ENCODE data around the gene PTPRE. TPM values are rescaled to one million over a fixed set of nuclear protein-coding genes. Genes with fewer than 3 reads are reported as not detected.

The PTPRE gene
- total RNA-seq, 1 experiment from 2014 or later: 3.1 TPM

GRCh38 chr10:128058750-128059134 lies 151.8 kb downstream of the PTPRE start:
- Mint-ChIP-seq H3K36me3 (no peaks in the 10 kb centered on the region), H3K9me3 (no peaks in the 10 kb centered on the region), H3K4me1 (peaks cover 20% of the 10 kb centered on the region), H3K27me3 (ENCODE audit: low read depth) (no peaks in the 10 kb centered on the region), H3K27ac (no peak overlapping the region), H3K4me3 (no peak overlapping the region)
- DNase-seq (ENCODE audit: low spot score): no peak
- TF ChIP-seq, protein P1, sequence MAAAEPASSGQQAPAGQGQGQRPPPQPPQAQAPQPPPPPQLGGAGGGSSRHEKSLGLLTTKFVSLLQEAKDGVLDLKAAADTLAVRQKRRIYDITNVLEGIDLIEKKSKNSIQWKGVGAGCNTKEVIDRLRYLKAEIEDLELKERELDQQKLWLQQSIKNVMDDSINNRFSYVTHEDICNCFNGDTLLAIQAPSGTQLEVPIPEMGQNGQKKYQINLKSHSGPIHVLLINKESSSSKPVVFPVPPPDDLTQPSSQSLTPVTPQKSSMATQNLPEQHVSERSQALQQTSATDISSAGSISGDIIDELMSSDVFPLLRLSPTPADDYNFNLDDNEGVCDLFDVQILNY (CRISPR knock-in tag; IDR thresholded peaks at IDR 0.05): no peak
- TF ChIP-seq FOXP1 (CRISPR knock-in tag; IDR thresholded peaks at IDR 0.05; ENCODE audit: borderline replicate concordance) (no peak), ZNF232 (CRISPR knock-in tag; IDR thresholded peaks at IDR 0.05) (no peak), ATF2 (CRISPR knock-in tag; IDR thresholded peaks at IDR 0.05; ENCODE audit: borderline replicate concordance, low read depth) (no peak), NR3C1 (CRISPR knock-in tag; conservative IDR thresholded peaks at IDR 0.05; ENCODE audit: low read depth) (no peak), ZNF512 (CRISPR knock-in tag; IDR thresholded peaks at IDR 0.05; ENCODE audit: borderline replicate concordance) (no peak), TP53 (CRISPR knock-in tag; IDR thresholded peaks at IDR 0.05) (no peak), ETV6 (CRISPR knock-in tag; IDR thresholded peaks at IDR 0.05) (no peak), CBFB (CRISPR knock-in tag; IDR thresholded peaks at IDR 0.05; ENCODE audit: low read depth) (no peak), TEAD4 (CRISPR knock-in tag; IDR thresholded peaks at IDR 0.05) (no peak), AR (CRISPR knock-in tag; IDR thresholded peaks at IDR 0.05) (no peak), ZNF121 (CRISPR knock-in tag; IDR thresholded peaks at IDR 0.05) (no peak), ZNF317 (CRISPR knock-in tag; IDR thresholded peaks at IDR 0.05; ENCODE audit: borderline replicate concordance, low read depth) (no peak)
- TF ChIP-seq, protein P2, sequence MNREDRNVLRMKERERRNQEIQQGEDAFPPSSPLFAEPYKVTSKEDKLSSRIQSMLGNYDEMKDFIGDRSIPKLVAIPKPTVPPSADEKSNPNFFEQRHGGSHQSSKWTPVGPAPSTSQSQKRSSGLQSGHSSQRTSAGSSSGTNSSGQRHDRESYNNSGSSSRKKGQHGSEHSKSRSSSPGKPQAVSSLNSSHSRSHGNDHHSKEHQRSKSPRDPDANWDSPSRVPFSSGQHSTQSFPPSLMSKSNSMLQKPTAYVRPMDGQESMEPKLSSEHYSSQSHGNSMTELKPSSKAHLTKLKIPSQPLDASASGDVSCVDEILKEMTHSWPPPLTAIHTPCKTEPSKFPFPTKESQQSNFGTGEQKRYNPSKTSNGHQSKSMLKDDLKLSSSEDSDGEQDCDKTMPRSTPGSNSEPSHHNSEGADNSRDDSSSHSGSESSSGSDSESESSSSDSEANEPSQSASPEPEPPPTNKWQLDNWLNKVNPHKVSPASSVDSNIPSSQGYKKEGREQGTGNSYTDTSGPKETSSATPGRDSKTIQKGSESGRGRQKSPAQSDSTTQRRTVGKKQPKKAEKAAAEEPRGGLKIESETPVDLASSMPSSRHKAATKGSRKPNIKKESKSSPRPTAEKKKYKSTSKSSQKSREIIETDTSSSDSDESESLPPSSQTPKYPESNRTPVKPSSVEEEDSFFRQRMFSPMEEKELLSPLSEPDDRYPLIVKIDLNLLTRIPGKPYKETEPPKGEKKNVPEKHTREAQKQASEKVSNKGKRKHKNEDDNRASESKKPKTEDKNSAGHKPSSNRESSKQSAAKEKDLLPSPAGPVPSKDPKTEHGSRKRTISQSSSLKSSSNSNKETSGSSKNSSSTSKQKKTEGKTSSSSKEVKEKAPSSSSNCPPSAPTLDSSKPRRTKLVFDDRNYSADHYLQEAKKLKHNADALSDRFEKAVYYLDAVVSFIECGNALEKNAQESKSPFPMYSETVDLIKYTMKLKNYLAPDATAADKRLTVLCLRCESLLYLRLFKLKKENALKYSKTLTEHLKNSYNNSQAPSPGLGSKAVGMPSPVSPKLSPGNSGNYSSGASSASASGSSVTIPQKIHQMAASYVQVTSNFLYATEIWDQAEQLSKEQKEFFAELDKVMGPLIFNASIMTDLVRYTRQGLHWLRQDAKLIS (CRISPR knock-in tag; IDR thresholded peaks at IDR 0.05; ENCODE audit: borderline replicate concordance): no peak
- TF ChIP-seq, protein P3, sequence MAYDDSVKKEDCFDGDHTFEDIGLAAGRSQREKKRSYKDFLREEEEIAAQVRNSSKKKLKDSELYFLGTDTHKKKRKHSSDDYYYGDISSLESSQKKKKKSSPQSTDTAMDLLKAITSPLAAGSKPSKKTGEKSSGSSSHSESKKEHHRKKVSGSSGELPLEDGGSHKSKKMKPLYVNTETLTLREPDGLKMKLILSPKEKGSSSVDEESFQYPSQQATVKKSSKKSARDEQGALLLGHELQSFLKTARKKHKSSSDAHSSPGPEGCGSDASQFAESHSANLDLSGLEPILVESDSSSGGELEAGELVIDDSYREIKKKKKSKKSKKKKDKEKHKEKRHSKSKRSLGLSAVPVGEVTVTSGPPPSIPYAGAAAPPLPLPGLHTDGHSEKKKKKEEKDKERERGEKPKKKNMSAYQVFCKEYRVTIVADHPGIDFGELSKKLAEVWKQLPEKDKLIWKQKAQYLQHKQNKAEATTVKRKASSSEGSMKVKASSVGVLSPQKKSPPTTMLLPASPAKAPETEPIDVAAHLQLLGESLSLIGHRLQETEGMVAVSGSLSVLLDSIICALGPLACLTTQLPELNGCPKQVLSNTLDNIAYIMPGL (CRISPR knock-in tag; IDR thresholded peaks at IDR 0.05): no peak
- ChIA-PET CTCF (interaction anchor here (0.8 to 2.3 kb wide), 2 partner anchors 11 to 47 kb away, joined by 3 to 12 read pairs; no protein-coding TSS in a partner anchor), POLR2A (interaction anchor here (0.7 kb wide), 1 partner anchor 85 kb away, joined by 4 read pairs; no protein-coding TSS in a partner anchor)
- ATAC-seq: no peak
